ENCODE data around the gene DCN.

Gene DCN

DNA sequence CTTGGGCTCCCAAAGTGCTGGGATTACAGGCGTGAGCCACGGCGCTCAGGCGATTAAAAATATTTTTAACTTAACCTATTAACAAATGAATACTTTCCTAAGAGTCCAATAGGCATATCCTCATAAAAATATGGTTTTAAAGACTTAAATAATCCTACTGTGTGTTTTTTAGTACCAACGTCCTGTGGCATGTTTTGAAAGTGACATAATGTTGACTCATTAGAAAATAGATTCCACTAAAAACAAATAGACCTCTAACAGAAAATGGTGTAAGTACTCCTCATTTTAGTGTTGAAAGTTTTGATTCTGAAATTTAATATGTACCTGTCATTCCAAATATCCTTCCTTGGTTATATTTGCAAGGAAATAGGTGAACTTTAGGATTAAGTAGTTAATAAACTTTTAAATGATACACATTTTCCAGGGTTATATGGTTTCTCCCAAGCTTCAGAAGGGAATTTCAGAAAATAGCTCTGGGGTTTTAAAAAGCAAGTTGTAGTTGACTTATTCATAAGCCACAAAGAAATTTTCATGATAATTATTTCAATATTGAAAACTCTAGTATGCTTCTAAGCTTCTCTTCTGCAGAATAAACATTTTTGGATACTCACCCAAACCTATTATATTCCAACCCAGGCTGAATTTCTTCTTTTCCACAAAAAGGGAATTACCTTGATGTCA, 59.2 kb downstream of the DCN start:
- Histone ChIP-seq H3K18ac (ENCODE audit: low read length) (no peak overlapping the region), H2BK120ac (ENCODE audit: low read depth, low read length) (no peak overlapping the region), H3K4me3 (ENCODE audit: low read length in 2 of 2) (no peak overlapping the region), H2BK12ac (ENCODE audit: low read length) (no peak overlapping the region), H3K23ac (ENCODE audit: low read depth, low read length, poor library complexity) (no peak overlapping the region), H2BK15ac (ENCODE audit: low read length) (no peak overlapping the region), H3K14ac (ENCODE audit: low read length) (no peak overlapping the region), H3K4me1 (ENCODE audit: control insufficient read depth in 2 of 2, insufficient read depth in 1 of 2, low read depth in 1 of 2, low read length in 2 of 2) (no peaks in the 10 kb centered on the region), H3K4me2 (ENCODE audit: insufficient read depth, low read length, poor library complexity, severe bottlenecking) (no peak overlapping the region), H3K27me3 (ENCODE audit: control insufficient read depth in 3 of 3, insufficient read depth in 3 of 3, low read depth in 1 of 3, low read length in 3 of 3) (no peaks in the 10 kb centered on the region), H3K79me1 (ENCODE audit: low read depth, low read length) (no peaks in the 10 kb centered on the region), H3K9me3 (replicated peaks in 1 of 2; ENCODE audit: control insufficient read depth in 2 of 2, insufficient read depth in 1 of 2, low read depth in 1 of 2, low read length in 2 of 2) (no peaks in the 10 kb centered on the region), H2BK5ac (ENCODE audit: low read length) (no peak overlapping the region), H2AK5ac (ENCODE audit: low read depth, low read length) (no peak overlapping the region), H3K4ac (ENCODE audit: low read length) (no peak overlapping the region), H4K91ac (ENCODE audit: low read depth, low read length, poor library complexity) (no peak overlapping the region), H3K36me3 (replicated peaks in 1 of 2; ENCODE audit: control insufficient read depth in 2 of 2, insufficient read depth in 2 of 2, low read length in 2 of 2) (no peaks in the 10 kb centered on the region), H4K8ac (ENCODE audit: low read depth, low read length) (no peak overlapping the region), H3K27ac (replicated peaks; ENCODE audit: low read length) (no peak overlapping the region), H3K9ac (ENCODE audit: low read depth, low read length, poor library complexity) (no peak overlapping the region), H2AFZ (ENCODE audit: low read length) (no peak overlapping the region)
- WGBS, 2 donors (ENCODE audit: extremely low coverage in 2 of 2, insufficient read length in 2 of 2, insufficient replicate concordance in 1 of 2): no CpG with 5 or more reads among the region's 5 CpGs
- no peak for DNase-seq (ENCODE audit: low spot score)

- Histone ChIP-seq H3K9ac (ENCODE audit: low read depth, low read length, poor library complexity) (no peak overlapping the region), H3K4me1 (ENCODE audit: control insufficient read depth in 2 of 2, insufficient read depth in 1 of 2, low read depth in 1 of 2, low read length in 2 of 2) (no peaks in the 10 kb centered on the region), H3K4me2 (ENCODE audit: insufficient read depth, low read length, poor library complexity, severe bottlenecking) (no peak overlapping the region), H2AK5ac (ENCODE audit: low read depth, low read length) (no peak overlapping the region), H2BK15ac (ENCODE audit: low read length) (no peak overlapping the region), H4K8ac (ENCODE audit: low read depth, low read length) (no peak overlapping the region), H2AFZ (ENCODE audit: low read length) (no peak overlapping the region), H3K23ac (ENCODE audit: low read depth, low read length, poor library complexity) (no peak overlapping the region), H2BK5ac (ENCODE audit: low read length) (no peak overlapping the region), H3K36me3 (replicated peaks in 1 of 2; ENCODE audit: control insufficient read depth in 2 of 2, insufficient read depth in 2 of 2, low read length in 2 of 2) (no peaks in the 10 kb centered on the region), H3K9me3 (replicated peaks in 1 of 2; ENCODE audit: control insufficient read depth in 2 of 2, insufficient read depth in 1 of 2, low read depth in 1 of 2, low read length in 2 of 2) (no peaks in the 10 kb centered on the region), H3K4me3 (ENCODE audit: low read length in 2 of 2) (no peak overlapping the region), H2BK12ac (ENCODE audit: low read length) (no peak overlapping the region), H3K18ac (ENCODE audit: low read length) (no peak overlapping the region), H3K27ac (replicated peaks; ENCODE audit: low read length) (no peak overlapping the region), H3K79me1 (ENCODE audit: low read depth, low read length) (no peaks in the 10 kb centered on the region), H4K91ac (ENCODE audit: low read depth, low read length, poor library complexity) (no peak overlapping the region), H2BK120ac (ENCODE audit: low read depth, low read length) (no peak overlapping the region), H3K14ac (ENCODE audit: low read length) (no peak overlapping the region), H3K27me3 (ENCODE audit: control insufficient read depth in 3 of 3, insufficient read depth in 3 of 3, low read depth in 1 of 3, low read length in 3 of 3) (no peaks in the 10 kb centered on the region), H3K4ac (ENCODE audit: low read length) (no peak overlapping the region)
- DNase-seq (ENCODE audit: low spot score): no peak
Observed at GRCh38 chr12:91120781-91121180, 61.8 kb downstream of the DCN start.

DNA sequence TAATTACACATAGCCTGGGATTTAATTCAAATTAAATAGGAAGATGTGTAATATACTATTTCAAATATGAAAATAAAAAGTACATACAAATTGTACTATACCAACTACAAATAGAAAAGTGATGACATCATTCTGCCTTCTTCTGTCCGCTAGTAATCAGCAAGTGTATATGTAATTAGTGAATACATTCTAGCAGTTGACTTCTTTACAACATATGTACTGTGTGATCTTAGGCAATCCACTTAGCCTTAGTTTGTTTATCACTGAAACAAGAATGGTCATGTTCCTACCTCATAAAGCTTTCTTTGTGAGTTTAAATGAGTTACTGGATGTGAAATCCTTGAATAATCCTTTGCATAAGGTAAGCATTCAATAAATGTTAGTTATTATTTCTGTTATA, 63.5 kb downstream of the DCN start:
- Histone ChIP-seq H2BK15ac (ENCODE audit: low read length) (no peak overlapping the region), H3K36me3 (replicated peaks in 1 of 2; ENCODE audit: control insufficient read depth in 2 of 2, insufficient read depth in 2 of 2, low read length in 2 of 2) (no peaks in the 10 kb centered on the region), H2AFZ (ENCODE audit: low read length) (no peak overlapping the region), H3K18ac (ENCODE audit: low read length) (no peak overlapping the region), H4K8ac (ENCODE audit: low read depth, low read length) (no peak overlapping the region), H3K79me1 (ENCODE audit: low read depth, low read length) (no peaks in the 10 kb centered on the region), H3K4me2 (ENCODE audit: insufficient read depth, low read length, poor library complexity, severe bottlenecking) (no peak overlapping the region), H3K9me3 (replicated peaks in 1 of 2; ENCODE audit: control insufficient read depth in 2 of 2, insufficient read depth in 1 of 2, low read depth in 1 of 2, low read length in 2 of 2) (no peaks in the 10 kb centered on the region), H3K4me1 (ENCODE audit: control insufficient read depth in 2 of 2, insufficient read depth in 1 of 2, low read depth in 1 of 2, low read length in 2 of 2) (no peaks in the 10 kb centered on the region), H3K14ac (ENCODE audit: low read length) (no peak overlapping the region), H3K23ac (ENCODE audit: low read depth, low read length, poor library complexity) (no peak overlapping the region), H2BK5ac (ENCODE audit: low read length) (no peak overlapping the region), H2BK12ac (ENCODE audit: low read length) (no peak overlapping the region), H2BK120ac (ENCODE audit: low read depth, low read length) (no peak overlapping the region), H3K27me3 (ENCODE audit: control insufficient read depth in 3 of 3, insufficient read depth in 3 of 3, low read depth in 1 of 3, low read length in 3 of 3) (no peaks in the 10 kb centered on the region), H3K27ac (replicated peaks; ENCODE audit: low read length) (no peak overlapping the region), H4K91ac (ENCODE audit: low read depth, low read length, poor library complexity) (no peak overlapping the region), H3K4me3 (ENCODE audit: low read length in 2 of 2) (no peak overlapping the region), H3K9ac (ENCODE audit: low read depth, low read length, poor library complexity) (no peak overlapping the region), H3K4ac (ENCODE audit: low read length) (no peak overlapping the region), H2AK5ac (ENCODE audit: low read depth, low read length) (no peak overlapping the region)
- no peak for DNase-seq (ENCODE audit: low spot score)
- WGBS, 2 donors (ENCODE audit: extremely low coverage in 2 of 2, insufficient read length in 2 of 2, insufficient replicate concordance in 1 of 2): no CpG with 5 or more reads among the region's 1 CpG

DNA sequence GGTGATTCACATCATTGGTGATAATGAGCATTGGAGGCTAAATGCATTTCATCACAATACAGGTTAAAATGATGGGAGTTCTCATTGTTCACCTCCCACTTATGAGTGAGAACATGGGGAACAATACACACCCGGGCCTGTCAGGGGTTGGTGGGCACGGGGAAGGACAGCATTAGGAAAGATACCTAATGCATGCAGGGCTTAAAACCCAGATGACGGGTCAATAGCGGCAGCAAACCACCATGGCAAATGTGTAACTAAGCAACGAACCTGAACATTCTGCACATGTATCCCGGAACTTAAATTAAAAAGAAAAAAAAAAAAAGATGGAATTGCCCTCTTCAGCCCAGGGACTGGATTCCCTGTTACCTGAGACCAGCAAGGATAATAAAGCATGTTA, 69.0 kb downstream of the DCN start:
- Histone ChIP-seq H3K4me3 (ENCODE audit: low read length in 2 of 2) (no peak overlapping the region), H3K4me1 (ENCODE audit: control insufficient read depth in 2 of 2, insufficient read depth in 1 of 2, low read depth in 1 of 2, low read length in 2 of 2) (peaks cover 5 to 7% of the 10 kb centered on the region in 2 donors), H3K79me1 (ENCODE audit: low read depth, low read length) (no peaks in the 10 kb centered on the region), H2BK5ac (ENCODE audit: low read length) (no peak overlapping the region), H3K36me3 (replicated peaks in 1 of 2; ENCODE audit: control insufficient read depth in 2 of 2, insufficient read depth in 2 of 2, low read length in 2 of 2) (no peaks in the 10 kb centered on the region), H3K9ac (ENCODE audit: low read depth, low read length, poor library complexity) (no peak overlapping the region), H4K91ac (ENCODE audit: low read depth, low read length, poor library complexity) (no peak overlapping the region), H3K27ac (replicated peaks; ENCODE audit: low read length) (no peak overlapping the region), H3K4me2 (ENCODE audit: insufficient read depth, low read length, poor library complexity, severe bottlenecking) (no peak overlapping the region), H2AK5ac (ENCODE audit: low read depth, low read length) (no peak overlapping the region), H3K9me3 (replicated peaks in 1 of 2; ENCODE audit: control insufficient read depth in 2 of 2, insufficient read depth in 1 of 2, low read depth in 1 of 2, low read length in 2 of 2) (no peaks in the 10 kb centered on the region), H3K4ac (ENCODE audit: low read length) (no peak overlapping the region), H3K23ac (ENCODE audit: low read depth, low read length, poor library complexity) (no peak overlapping the region), H2BK12ac (ENCODE audit: low read length) (no peak overlapping the region), H2AFZ (ENCODE audit: low read length) (no peak overlapping the region), H3K27me3 (ENCODE audit: control insufficient read depth in 3 of 3, insufficient read depth in 3 of 3, low read depth in 1 of 3, low read length in 3 of 3) (no peaks in the 10 kb centered on the region), H3K14ac (ENCODE audit: low read length) (no peak overlapping the region), H4K8ac (ENCODE audit: low read depth, low read length) (no peak overlapping the region), H2BK15ac (ENCODE audit: low read length) (no peak overlapping the region), H2BK120ac (ENCODE audit: low read depth, low read length) (no peak overlapping the region), H3K18ac (ENCODE audit: low read length) (no peak overlapping the region)
- no CpG with 5 or more reads among the region's 6 CpGs for WGBS, 2 donors (ENCODE audit: extremely low coverage in 2 of 2, insufficient read length in 2 of 2, insufficient replicate concordance in 1 of 2)
- no peak for DNase-seq (ENCODE audit: low spot score)
